Activated CD4-positive, alpha-beta memory T cell treated with anti-CD3 and anti-CD28 coated beads for 36 hours (primary cell): ENCODE measurements around the gene UBE2E3. TPM values are rescaled to one million over a fixed set of nuclear protein-coding genes. Genes with fewer than 3 reads are reported as not detected.

Source experiments
- CTCF ChIA-PET: fragments of 350-600 bp; sonication (Branson Sonifier 250); formaldehyde crosslinking; loops from one replicate; lab custom pipeline; 2021; ENCODE audit warnings: antibody characterized with exemption, inconsistent platforms; lab: Charles Lee
- POLR2A ChIA-PET: fragments of 350-600 bp; sonication (Branson Sonifier 250); formaldehyde crosslinking; loops from one replicate; lab custom pipeline; 2021; ENCODE audit warnings: antibody characterized with exemption; lab: Charles Lee
- DNase-seq: peaks from one replicate; pipeline ENCODE4 v3.0.0-alpha.2; 2020
- H3K27ac Mint-ChIP-seq: one replicate; pipeline ENCODE4 v1.8.0; 2021; ENCODE audit warnings: mixed read lengths
- H3K27me3 Mint-ChIP-seq: one replicate; pipeline ENCODE4 v1.8.0; 2021; ENCODE audit warnings: mixed read lengths
- H3K36me3 Mint-ChIP-seq: one replicate; pipeline ENCODE4 v1.8.0; 2021; ENCODE audit warnings: mixed read lengths
- H3K4me1 Mint-ChIP-seq: one replicate; pipeline ENCODE4 v1.8.0; 2021; ENCODE audit warnings: low read depth, mixed read lengths
- H3K4me3 Mint-ChIP-seq: one replicate; pipeline ENCODE4 v1.8.0; 2021; ENCODE audit warnings: mild to moderate bottlenecking, mixed read lengths
- H3K9me3 Mint-ChIP-seq: one replicate; pipeline ENCODE4 v1.8.0; 2021; ENCODE audit warnings: mixed read lengths
- intact Hi-C: fragments of 100-400 bp; cut with micrococcal nuclease; formaldehyde crosslinking; loops from one replicate; pipeline ENCODE4 v1.15.1; 2023
- total RNA-seq, 2 experiments: library from RNA; stranded (reverse); gene quantifications; one replicate each; pipeline ENCODE4 v1.2.3, GENCODE V29; 2021

Gene UBE2E3
- total RNA-seq, 2 experiments from 2014 or later = 33.0 to 34.1 TPM

- H3K27me3 Mint-ChIP-seq = no peaks in the 10 kb centered on the region
- no peaks in the 10 kb centered on the region for H3K9me3 Mint-ChIP-seq
- H3K4me3 Mint-ChIP-seq = peak overlapping the region; percentile 96
- peak overlapping the region; percentile 87 for H3K27ac Mint-ChIP-seq
- H3K4me1 Mint-ChIP-seq = peaks cover 45% of the 10 kb centered on the region
- DNase-seq = peak; percentile 30
- H3K36me3 Mint-ChIP-seq = peaks cover 16% of the 10 kb centered on the region
- intact Hi-C loops = loop anchor here (1.0 to 10.0 kb wide), 9 partner anchors 44 to 1736 kb away; partner anchors contain the start of genes CWC22, DNAJC10 and ITPRID2
- ChIA-PET POLR2A (interaction anchor here (0.7 to 2.7 kb wide), 3 partner anchors 11 to 146 kb away, joined by 3 to 10 read pairs (median 3); no protein-coding TSS in a partner anchor), CTCF (interaction anchor here (0.6 to 2.8 kb wide), 17 partner anchors 11 to 926 kb away, joined by 3 to 14 read pairs (median 4); no protein-coding TSS in a partner anchor)
Observed at GRCh38 chr2:180980943-180981911, 822 bp downstream of the UBE2E3 start.

- peaks cover 46% of the 10 kb centered on the region for H3K4me1 Mint-ChIP-seq
- POLR2A ChIA-PET = no interaction called here
- peaks cover 16% of the 10 kb centered on the region for H3K36me3 Mint-ChIP-seq
- peak; percentile 19 for DNase-seq
- H3K4me3 Mint-ChIP-seq = no peak overlapping the region
- H3K9me3 Mint-ChIP-seq = no peaks in the 10 kb centered on the region
- intact Hi-C loops = loop anchor here (5.0 to 10.0 kb wide), 6 partner anchors 54 to 1734 kb away; partner anchors contain the start of genes CWC22, DNAJC10 and ITPRID2
- H3K27me3 Mint-ChIP-seq = no peaks in the 10 kb centered on the region
- CTCF ChIA-PET = no interaction called here
- no peak overlapping the region for H3K27ac Mint-ChIP-seq
Observed at GRCh38 chr2:180983468-180984242, 3.2 kb downstream of the UBE2E3 start.

- ChIA-PET CTCF (no interaction called here), POLR2A (no interaction called here)
- H3K36me3 Mint-ChIP-seq = peaks cover 16% of the 10 kb centered on the region
- no peak for DNase-seq
- H3K4me3 Mint-ChIP-seq = no peak overlapping the region
- no peak overlapping the region for H3K27ac Mint-ChIP-seq
- intact Hi-C loops = loop anchor here (10.0 kb wide), 1 partner anchor 909 kb away; the partner anchor contains the start of gene ITPRID2
- peaks cover 44% of the 10 kb centered on the region for H3K4me1 Mint-ChIP-seq
- no peaks in the 10 kb centered on the region for H3K27me3 Mint-ChIP-seq
- no peaks in the 10 kb centered on the region for H3K9me3 Mint-ChIP-seq
Observed at GRCh38 chr2:180985771-180986395, 5.5 kb downstream of the UBE2E3 start.

DNA sequence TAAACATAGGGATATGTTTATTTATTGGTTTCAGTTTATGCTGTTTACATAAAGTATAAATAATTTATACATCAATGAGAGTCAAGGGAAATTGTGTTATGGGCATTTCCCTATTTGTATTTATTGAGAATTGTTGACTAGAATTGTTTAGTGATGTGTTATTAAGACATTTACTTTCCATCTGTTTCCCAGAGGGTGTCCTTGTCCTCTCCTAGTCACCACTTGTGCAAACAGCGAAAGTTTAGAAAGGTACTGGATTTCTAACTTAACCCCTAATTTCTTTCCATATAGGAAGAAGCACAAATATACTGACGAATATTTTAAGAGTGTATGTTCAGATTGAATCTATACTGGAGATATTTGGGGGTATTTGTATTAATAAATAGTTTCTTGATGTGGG lies 6.7 kb downstream of the UBE2E3 start:
- H3K4me3 Mint-ChIP-seq = no peak overlapping the region
- no peaks in the 10 kb centered on the region for H3K27me3 Mint-ChIP-seq
- H3K27ac Mint-ChIP-seq = no peak overlapping the region
- ChIA-PET CTCF (no interaction called here), POLR2A (no interaction called here)
- intact Hi-C loops = loop anchor here (10.0 kb wide), 1 partner anchor 908 kb away; the partner anchor contains the start of gene ITPRID2
- peaks cover 44% of the 10 kb centered on the region for H3K4me1 Mint-ChIP-seq
- peaks cover 18% of the 10 kb centered on the region for H3K36me3 Mint-ChIP-seq
- H3K9me3 Mint-ChIP-seq = no peaks in the 10 kb centered on the region
- DNase-seq = no peak

DNA sequence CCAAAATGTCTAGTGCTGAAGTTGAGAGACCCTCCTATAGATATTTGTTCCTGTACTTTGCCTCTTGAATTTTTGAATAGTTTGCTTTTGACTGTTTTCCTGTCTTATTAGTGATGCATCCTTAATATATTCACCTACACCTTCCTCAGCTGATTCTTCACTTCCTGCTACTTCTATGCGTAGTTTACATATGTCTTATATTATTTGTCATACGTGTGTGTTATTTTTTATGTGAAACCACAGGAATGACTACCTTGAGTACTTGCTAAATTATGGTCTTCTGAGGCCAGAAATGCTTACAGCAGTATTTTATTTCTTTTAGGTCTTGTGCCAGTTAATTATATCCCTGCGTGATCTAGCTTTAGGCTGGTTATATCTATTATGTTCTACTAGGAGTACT lies 9.9 kb downstream of the UBE2E3 start:
- POLR2A ChIA-PET = no interaction called here
- H3K4me1 Mint-ChIP-seq = peaks cover 27% of the 10 kb centered on the region
- H3K27me3 Mint-ChIP-seq = no peaks in the 10 kb centered on the region
- H3K4me3 Mint-ChIP-seq = no peak overlapping the region
- no peak for DNase-seq
- intact Hi-C loops = no loop called here
- no peaks in the 10 kb centered on the region for H3K9me3 Mint-ChIP-seq
- CTCF ChIA-PET = interaction anchor here (0.7 kb wide), 1 partner anchor 877 kb away, joined by 8 read pairs; no protein-coding TSS in a partner anchor
- no peak overlapping the region for H3K27ac Mint-ChIP-seq
- peaks cover 15% of the 10 kb centered on the region for H3K36me3 Mint-ChIP-seq

DNA sequence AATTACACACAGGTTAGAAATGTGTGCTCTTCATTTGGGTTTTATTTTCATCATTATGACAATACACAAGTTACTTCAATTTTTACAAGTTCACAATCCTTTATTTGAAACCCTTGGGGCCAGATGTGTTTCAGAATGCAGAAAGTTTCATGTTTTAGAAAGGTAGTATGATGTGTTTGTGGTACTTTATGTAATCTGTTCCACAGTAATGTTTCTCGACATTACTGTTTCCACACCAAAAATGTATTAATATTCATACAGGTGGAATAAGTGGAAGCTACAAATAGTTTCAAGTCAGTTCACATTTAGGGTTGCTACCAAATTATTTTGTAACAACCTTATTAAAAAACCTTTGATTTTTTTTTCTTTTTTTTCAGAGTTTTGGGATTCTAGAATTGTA lies 10.4 kb downstream of the UBE2E3 start:
- Mint-ChIP-seq H3K27ac (no peak overlapping the region), H3K4me3 (no peak overlapping the region), H3K36me3 (peaks cover 16% of the 10 kb centered on the region), H3K9me3 (no peaks in the 10 kb centered on the region), H3K27me3 (no peaks in the 10 kb centered on the region), H3K4me1 (peaks cover 28% of the 10 kb centered on the region)
- intact Hi-C loops = no loop called here
- no peak for DNase-seq
- CTCF ChIA-PET = interaction anchor here (0.7 to 2.2 kb wide), 2 partner anchors 10 to 877 kb away, joined by 8 to 10 read pairs; partner anchors contain the start of gene UBE2E3
- POLR2A ChIA-PET = no interaction called here

GRCh38 chr2:180991361-180991760 lies 11.0 kb downstream of the UBE2E3 start:
- intact Hi-C loops = no loop called here
- Mint-ChIP-seq H3K36me3 (peaks cover 12% of the 10 kb centered on the region), H3K4me3 (no peak overlapping the region), H3K27ac (no peak overlapping the region), H3K4me1 (peaks cover 24% of the 10 kb centered on the region), H3K9me3 (no peaks in the 10 kb centered on the region), H3K27me3 (no peaks in the 10 kb centered on the region)
- POLR2A ChIA-PET = interaction anchor here (2.0 kb wide), 1 partner anchor 11 kb away, joined by 10 read pairs; the partner anchor contains the start of gene UBE2E3
- CTCF ChIA-PET = interaction anchor here (2.2 kb wide), 1 partner anchor 11 kb away, joined by 10 read pairs; the partner anchor contains the start of gene UBE2E3
- DNase-seq = no peak

DNA sequence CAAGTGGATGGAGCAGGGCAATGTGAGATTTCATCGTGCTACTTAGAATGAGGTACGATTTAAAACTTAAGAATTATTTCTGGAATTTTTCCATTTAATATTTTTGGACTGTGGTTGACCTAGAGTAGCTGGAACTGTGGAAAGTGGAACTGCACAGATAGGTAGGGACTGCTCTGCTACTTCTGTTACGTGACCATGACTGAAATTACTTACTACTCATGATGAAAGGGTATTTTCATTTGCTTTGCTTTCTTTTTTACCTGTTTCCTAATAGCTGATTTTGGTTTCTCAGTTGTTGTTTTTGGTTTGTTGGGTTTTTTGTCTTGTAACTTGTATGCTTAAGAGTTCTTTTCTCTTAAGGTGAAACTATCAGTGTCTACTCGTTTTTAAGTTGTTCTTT lies 11.4 kb downstream of the UBE2E3 start:
- POLR2A ChIA-PET = interaction anchor here (2.0 kb wide), 1 partner anchor 12 kb away, joined by 10 read pairs; the partner anchor contains the start of gene UBE2E3
- Mint-ChIP-seq H3K36me3 (peaks cover 12% of the 10 kb centered on the region), H3K27me3 (no peaks in the 10 kb centered on the region), H3K4me1 (peaks cover 24% of the 10 kb centered on the region), H3K27ac (no peak overlapping the region), H3K9me3 (no peaks in the 10 kb centered on the region), H3K4me3 (no peak overlapping the region)
- CTCF ChIA-PET = interaction anchor here (2.2 kb wide), 1 partner anchor 11 kb away, joined by 10 read pairs; the partner anchor contains the start of gene UBE2E3
- intact Hi-C loops = no loop called here
- DNase-seq = no peak

DNA sequence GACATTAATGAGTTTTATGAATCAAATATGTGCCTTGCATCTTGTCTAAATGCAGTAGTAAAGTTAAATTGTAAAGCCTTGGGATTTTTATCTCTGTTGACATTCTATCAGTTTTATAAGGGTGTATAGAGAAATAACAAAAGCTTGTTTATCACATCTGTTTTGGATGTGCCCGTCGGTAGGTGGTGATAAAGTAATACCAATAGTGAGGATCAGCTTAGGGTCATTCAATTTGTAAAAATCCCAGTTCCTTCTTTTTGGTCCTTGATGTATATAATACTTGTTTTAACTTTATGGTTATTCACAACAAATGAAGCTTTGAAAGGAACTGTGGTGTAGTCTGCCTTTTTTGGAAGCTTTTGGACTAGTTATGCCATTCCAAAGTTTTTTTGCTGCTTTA lies 12.6 kb downstream of the UBE2E3 start:
- ChIA-PET POLR2A (interaction anchor here (2.0 kb wide), 1 partner anchor 13 kb away, joined by 10 read pairs; the partner anchor contains the start of gene UBE2E3), CTCF (interaction anchor here (2.2 kb wide), 1 partner anchor 12 kb away, joined by 10 read pairs; the partner anchor contains the start of gene UBE2E3)
- Mint-ChIP-seq H3K27me3 (no peaks in the 10 kb centered on the region), H3K4me1 (peaks cover 24% of the 10 kb centered on the region), H3K9me3 (no peaks in the 10 kb centered on the region), H3K4me3 (no peak overlapping the region), H3K36me3 (peaks cover 12% of the 10 kb centered on the region), H3K27ac (no peak overlapping the region)
- intact Hi-C loops = no loop called here
- DNase-seq = no peak

DNA sequence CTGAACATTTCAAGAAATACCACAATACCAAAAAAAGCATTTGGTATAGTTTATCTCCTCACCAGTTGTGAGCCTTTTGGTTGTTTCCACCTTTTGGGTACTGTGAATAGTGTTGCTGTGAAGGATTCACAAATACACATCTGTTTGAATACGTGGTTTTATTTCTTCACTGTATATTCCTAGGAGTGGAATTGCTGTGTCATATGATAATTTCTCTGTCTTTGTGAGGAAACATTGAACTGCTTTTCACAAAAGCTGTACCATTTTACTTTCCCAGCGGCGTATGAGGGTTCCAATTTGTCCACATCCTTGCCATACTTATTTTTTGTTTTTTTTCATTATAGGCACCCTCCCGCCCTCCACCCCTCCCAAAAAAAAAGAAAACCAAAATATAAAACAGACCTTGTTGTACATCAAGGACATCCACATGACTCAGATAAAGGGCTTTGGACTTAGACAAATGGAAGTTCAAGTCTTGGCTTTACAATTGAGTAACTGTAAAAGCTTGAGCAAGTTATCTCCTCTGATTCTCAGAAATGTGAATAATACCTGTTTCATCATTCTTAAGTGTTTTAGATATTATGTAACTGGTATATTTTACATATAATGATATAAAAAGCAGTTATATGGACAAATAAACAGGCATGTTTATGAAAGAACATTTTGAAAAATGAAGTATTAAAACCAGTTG lies 19.0 kb downstream of the UBE2E3 start:
- peaks cover 4% of the 10 kb centered on the region for H3K36me3 Mint-ChIP-seq
- H3K27me3 Mint-ChIP-seq = no peaks in the 10 kb centered on the region
- H3K4me3 Mint-ChIP-seq = no peak overlapping the region
- CTCF ChIA-PET = no interaction called here
- DNase-seq = no peak
- intact Hi-C loops = no loop called here
- no peaks in the 10 kb centered on the region for H3K9me3 Mint-ChIP-seq
- H3K27ac Mint-ChIP-seq = no peak overlapping the region
- peaks cover 23% of the 10 kb centered on the region for H3K4me1 Mint-ChIP-seq
- POLR2A ChIA-PET = no interaction called here
